Measurements from ENCODE around the gene KRTAP5-4.

DNA sequence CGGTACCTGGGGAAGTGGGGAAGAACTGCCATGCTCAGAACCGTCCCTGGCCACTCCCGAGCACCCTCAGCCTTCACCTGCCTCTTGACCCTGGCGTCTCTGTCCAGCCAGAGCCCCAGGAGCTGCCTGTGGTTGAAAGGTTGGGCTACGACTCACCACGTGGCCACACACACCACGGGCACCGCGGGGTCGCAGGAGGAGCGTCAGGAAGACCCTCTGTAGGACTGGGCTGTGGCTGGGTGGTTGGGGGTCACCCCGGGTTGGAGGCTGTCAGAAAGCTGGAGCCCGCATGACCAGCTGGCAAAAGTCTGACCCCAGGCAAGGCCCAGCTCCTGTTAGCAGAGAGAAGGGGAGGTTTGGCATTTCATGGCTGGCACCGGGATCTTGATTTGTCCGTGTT lies 19.2 kb upstream of the KRTAP5-4 start:
- TF ChIP-seq, protein P1, sequence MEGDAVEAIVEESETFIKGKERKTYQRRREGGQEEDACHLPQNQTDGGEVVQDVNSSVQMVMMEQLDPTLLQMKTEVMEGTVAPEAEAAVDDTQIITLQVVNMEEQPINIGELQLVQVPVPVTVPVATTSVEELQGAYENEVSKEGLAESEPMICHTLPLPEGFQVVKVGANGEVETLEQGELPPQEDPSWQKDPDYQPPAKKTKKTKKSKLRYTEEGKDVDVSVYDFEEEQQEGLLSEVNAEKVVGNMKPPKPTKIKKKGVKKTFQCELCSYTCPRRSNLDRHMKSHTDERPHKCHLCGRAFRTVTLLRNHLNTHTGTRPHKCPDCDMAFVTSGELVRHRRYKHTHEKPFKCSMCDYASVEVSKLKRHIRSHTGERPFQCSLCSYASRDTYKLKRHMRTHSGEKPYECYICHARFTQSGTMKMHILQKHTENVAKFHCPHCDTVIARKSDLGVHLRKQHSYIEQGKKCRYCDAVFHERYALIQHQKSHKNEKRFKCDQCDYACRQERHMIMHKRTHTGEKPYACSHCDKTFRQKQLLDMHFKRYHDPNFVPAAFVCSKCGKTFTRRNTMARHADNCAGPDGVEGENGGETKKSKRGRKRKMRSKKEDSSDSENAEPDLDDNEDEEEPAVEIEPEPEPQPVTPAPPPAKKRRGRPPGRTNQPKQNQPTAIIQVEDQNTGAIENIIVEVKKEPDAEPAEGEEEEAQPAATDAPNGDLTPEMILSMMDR (conservative IDR thresholded peaks at IDR 0.05), result no peak
- TF ChIP-seq EZH2 (IDR thresholded peaks at IDR 0.05; ENCODE audit: low read depth), result no peak

Measured in PC-9 (cell line).